ENCODE data around the gene ZBTB7C.

GRCh38 chr18:48342125-48342524 is 67.1 kb downstream of the ZBTB7C start:
- TF ChIP-seq, protein P1, sequence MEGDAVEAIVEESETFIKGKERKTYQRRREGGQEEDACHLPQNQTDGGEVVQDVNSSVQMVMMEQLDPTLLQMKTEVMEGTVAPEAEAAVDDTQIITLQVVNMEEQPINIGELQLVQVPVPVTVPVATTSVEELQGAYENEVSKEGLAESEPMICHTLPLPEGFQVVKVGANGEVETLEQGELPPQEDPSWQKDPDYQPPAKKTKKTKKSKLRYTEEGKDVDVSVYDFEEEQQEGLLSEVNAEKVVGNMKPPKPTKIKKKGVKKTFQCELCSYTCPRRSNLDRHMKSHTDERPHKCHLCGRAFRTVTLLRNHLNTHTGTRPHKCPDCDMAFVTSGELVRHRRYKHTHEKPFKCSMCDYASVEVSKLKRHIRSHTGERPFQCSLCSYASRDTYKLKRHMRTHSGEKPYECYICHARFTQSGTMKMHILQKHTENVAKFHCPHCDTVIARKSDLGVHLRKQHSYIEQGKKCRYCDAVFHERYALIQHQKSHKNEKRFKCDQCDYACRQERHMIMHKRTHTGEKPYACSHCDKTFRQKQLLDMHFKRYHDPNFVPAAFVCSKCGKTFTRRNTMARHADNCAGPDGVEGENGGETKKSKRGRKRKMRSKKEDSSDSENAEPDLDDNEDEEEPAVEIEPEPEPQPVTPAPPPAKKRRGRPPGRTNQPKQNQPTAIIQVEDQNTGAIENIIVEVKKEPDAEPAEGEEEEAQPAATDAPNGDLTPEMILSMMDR (conservative IDR thresholded peaks at IDR 0.05; ENCODE audit: low read length), result no peak
- TF ChIP-seq EZH2phosphoT487 (IDR thresholded peaks at IDR 0.05; ENCODE audit: borderline replicate concordance, low read depth, low read length), result no peak

Data from OCI-LY7 (cell line).